ENCODE measurements around the gene ACOX2.

The ACOX2 gene

GRCh38 chr3:58573640-58574039 lies 36.6 kb upstream of the ACOX2 start:
- no peak for TF ChIP-seq CTCF (IDR thresholded peaks at IDR 0.05; ENCODE audit: control insufficient read depth, extremely low read depth, insufficient read depth)
- no peak for DNase-seq (ENCODE audit: low read depth)
- no peak overlapping the region for H3K4me3 ChIP-seq (ENCODE audit: low read depth, low read length)

GRCh38 chr3:58572634-58573230 lies 35.7 kb upstream of the ACOX2 start:
- no peak for DNase-seq (ENCODE audit: low read depth)
- TF ChIP-seq CTCF (IDR thresholded peaks at IDR 0.05; ENCODE audit: control insufficient read depth, extremely low read depth, insufficient read depth) = no peak
- H3K4me3 ChIP-seq (ENCODE audit: low read depth, low read length) = no peak overlapping the region

GRCh38 chr3:58572013-58572633 lies 35.1 kb upstream of the ACOX2 start:
- H3K4me3 ChIP-seq (ENCODE audit: low read depth, low read length) = no peak overlapping the region
- no peak for TF ChIP-seq CTCF (IDR thresholded peaks at IDR 0.05; ENCODE audit: control insufficient read depth, extremely low read depth, insufficient read depth)
- DNase-seq (ENCODE audit: low read depth) = no peak

GRCh38 chr3:58570851-58571250 lies 33.9 kb upstream of the ACOX2 start:
- DNase-seq (ENCODE audit: low read depth) = no peak
- no peak overlapping the region for H3K4me3 ChIP-seq (ENCODE audit: low read depth, low read length)
- TF ChIP-seq CTCF (IDR thresholded peaks at IDR 0.05; ENCODE audit: control insufficient read depth, extremely low read depth, insufficient read depth) = no peak

GRCh38 chr3:58569287-58570001 lies 32.5 kb upstream of the ACOX2 start:
- DNase-seq (ENCODE audit: low read depth) = no peak
- TF ChIP-seq CTCF (IDR thresholded peaks at IDR 0.05; ENCODE audit: control insufficient read depth, extremely low read depth, insufficient read depth) = no peak
- no peak overlapping the region for H3K4me3 ChIP-seq (ENCODE audit: low read depth, low read length)

- peak; percentile 22 for DNase-seq (ENCODE audit: low read depth)
- H3K4me3 ChIP-seq (ENCODE audit: low read depth, low read length) = no peak overlapping the region
- TF ChIP-seq CTCF (IDR thresholded peaks at IDR 0.05; ENCODE audit: control insufficient read depth, extremely low read depth, insufficient read depth) = peak; percentile 90
These were observed 31.7 kb upstream of the ACOX2 start for GRCh38 chr3:58568572-58569286.

Data from LNCaP clone FGC (cell line).